Stimulated activated CD4-positive, alpha-beta T cell treated with anti-CD3 and anti-CD28 coated beads, TNF-alpha, amount 100 ng/mL, for 24 hours (primary cell): ENCODE results near the gene ENOPH1.
"Not testable (repeated sequence)": the region's sequence is repeated elsewhere in the genome, so short reads cannot be mapped to it uniquely, and the experiment has no call there.

Experiments
- DNase-seq, 3 experiments: peaks; one replicate each; pipeline ENCODE4 v3.0.0-alpha.2; 2020; ENCODE audit warnings: low read depth in 3 of 3

ENOPH1 gene

DNA sequence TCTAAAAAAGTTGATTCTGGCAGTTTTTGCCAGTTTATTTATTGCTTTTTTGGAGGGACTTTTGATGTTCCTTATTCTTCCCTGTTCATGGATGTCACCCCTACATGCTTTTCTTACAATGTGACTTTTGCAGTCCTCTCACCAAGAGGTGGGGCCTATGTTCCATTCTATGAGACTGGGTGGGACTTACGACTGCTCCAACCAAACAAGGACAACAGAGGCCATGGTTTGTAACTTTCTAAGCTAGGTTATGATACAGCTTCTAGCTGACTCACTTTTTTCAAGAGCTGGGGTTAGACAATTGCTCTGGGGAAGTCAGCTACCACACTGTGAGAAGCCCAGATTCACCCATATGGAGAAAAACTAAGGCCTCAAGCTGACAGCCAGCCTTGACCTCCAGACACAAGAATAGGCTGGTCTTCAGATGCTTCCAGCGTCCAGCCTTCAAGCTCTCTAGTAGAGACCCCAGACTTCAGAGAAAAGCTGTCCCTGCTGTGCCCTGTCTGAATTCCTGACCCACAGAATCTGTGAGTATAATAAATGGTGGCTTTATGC is 39.5 kb downstream of the ENOPH1 start:
- DNase-seq, result no peak

DNA sequence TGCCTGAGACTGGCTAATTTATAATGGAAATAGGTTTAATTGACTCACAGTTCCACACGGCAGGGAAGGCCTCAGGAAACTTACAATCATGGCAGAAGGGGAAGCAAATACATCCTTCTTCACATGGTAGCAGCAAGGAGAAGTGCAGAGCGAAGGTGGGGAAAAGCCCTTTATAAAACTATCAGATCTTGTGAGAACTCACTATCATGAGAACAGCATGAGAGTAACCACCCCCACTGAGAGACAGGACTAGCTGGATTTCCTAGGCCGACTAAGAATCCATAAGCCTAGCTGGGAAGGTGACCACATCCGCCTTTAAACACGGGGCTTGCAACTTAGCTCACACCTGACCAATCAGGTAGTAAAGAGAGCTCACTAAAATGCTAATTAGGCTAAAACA is 42.7 kb downstream of the ENOPH1 start:
- DNase-seq, result not testable (repeated sequence)

GRCh38 chr4:82473621-82474164 is 43.3 kb downstream of the ENOPH1 start:
- DNase-seq, result no peak

GRCh38 chr4:82475931-82476330 is 45.5 kb downstream of the ENOPH1 start:
- not testable (repeated sequence) for DNase-seq

GRCh38 chr4:82477469-82477868 is 47.1 kb downstream of the ENOPH1 start:
- not testable (repeated sequence) for DNase-seq

DNA sequence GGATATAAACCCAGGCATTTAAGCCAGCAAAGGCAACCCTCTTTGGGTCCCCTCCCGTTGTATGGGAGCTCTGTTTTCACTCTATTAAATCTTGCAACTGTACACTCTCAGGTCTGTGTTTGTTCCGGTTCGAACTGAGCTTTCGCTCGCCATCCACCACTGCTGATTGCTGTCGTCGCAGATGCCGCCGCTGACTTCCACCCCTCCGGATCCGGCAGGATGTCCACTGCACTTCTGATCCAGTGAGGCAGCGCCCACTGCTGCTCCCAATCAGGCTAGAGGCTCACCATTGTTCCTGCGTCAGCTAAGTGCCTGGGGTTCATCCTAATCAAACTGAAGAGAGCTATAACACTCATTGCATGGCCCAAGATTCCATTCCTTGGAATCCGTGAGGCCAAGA is 49.2 kb downstream of the ENOPH1 start:
- no peak for DNase-seq

- DNase-seq, result no peak
Measured at GRCh38 chr4:82480771-82481505, 50.5 kb downstream of the ENOPH1 start.

DNA sequence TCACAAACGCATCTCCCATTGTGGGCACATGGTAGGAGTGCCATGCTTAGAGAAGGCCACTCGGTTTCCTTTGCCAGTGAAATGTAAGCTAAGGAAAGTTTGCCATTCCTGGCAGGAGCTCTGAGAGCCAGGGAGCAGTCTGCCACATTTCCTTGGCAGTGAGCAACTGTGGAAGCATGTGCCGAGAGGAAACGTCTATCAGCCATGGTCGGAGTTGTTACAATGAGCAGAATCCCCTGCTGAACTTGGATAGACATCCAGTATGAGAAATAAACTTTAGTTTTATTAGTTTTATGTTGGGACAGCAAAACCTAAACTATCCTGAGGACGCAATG is 51.1 kb downstream of the ENOPH1 start:
- no peak for DNase-seq

GRCh38 chr4:82482387-82482786 is 52.0 kb downstream of the ENOPH1 start:
- DNase-seq, result no peak

DNA sequence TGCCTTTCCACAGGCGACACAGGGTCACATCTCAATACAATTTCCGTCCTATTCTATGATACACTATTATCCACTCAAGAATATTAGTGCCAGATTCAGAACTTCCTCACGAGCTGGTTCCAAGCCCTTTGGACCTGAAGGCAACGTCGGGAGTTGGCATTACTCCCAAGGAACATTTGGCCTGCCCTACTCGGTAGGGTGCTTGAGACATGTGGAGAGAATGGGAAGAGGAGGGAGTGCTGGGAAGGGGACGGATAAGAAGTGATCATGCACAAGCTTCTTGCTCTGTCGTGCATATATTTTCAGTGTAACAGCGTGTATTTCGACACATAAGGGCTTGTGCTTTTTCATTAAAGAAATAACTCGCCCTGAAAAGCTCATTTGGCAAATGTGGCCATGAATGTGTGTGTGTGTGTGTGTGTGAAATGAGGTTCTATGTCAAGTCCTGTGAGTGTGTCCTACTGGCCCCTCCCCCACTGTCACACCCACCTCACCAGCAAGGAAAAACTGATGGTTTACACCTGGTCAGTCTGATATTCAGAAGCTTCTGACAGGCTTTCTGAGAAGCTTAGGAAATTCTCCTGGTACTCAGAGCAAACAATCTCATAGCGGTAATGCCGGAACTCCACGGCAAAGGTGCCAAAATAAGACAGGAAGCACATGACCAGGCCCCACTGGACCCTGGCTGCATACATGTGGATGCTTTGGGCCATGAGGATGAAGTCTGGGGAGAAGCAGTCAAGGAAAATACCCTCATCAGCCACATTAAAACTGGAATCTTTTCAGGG is 54.8 kb downstream of the ENOPH1 start:
- no peak for DNase-seq

DNA sequence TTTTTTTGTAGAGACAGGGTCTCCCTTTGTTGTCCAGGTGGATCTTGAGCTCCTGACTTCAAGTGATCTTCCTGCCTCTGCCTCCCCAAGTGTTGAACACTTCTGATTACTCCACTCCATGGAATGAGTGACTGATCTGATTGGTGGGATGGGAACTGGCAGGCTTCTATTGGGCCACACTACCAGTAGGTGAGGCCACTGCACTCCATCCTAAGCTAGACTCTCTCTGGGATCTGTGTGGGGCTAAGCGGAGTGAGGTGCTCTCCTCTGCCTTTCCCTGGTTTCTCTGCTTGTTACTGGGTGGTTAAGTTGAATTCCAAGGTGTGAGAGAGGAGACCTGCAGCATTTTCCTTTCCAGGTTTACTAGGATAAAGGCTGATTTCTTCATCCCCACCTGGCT is 58.7 kb downstream of the ENOPH1 start:
- no peak for DNase-seq

- DNase-seq, result no peak
Measured at GRCh38 chr4:82489987-82490386, 59.6 kb downstream of the ENOPH1 start.

- no peak for DNase-seq
Measured at GRCh38 chr4:82491251-82491960, 61.0 kb downstream of the ENOPH1 start.

- no peak for DNase-seq
Measured at GRCh38 chr4:82493721-82494425, 63.5 kb downstream of the ENOPH1 start.

- no peak for DNase-seq
Measured at GRCh38 chr4:82495666-82496065, 65.3 kb downstream of the ENOPH1 start.

DNA sequence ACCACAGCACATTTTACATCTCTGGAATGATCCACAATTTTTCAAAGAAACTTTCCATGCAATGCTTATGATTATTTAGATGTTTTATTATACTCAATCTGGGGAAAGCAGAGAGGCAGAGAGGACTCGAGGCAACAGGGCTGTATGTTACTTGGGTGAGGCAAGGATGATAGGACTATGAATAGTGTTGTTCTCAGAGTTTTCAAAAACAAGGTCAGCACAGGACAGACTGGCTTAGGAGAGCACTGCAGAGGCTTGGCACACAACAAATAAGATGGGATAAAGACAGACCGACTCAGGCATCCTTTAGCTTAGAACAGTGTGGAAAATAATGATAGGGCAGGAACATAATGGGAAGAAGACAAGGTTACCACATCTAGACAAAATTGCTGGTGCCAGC is 66.0 kb downstream of the ENOPH1 start:
- DNase-seq, result no peak

- DNase-seq, result no peak
Measured at GRCh38 chr4:82499738-82500434, 69.5 kb downstream of the ENOPH1 start.

DNA sequence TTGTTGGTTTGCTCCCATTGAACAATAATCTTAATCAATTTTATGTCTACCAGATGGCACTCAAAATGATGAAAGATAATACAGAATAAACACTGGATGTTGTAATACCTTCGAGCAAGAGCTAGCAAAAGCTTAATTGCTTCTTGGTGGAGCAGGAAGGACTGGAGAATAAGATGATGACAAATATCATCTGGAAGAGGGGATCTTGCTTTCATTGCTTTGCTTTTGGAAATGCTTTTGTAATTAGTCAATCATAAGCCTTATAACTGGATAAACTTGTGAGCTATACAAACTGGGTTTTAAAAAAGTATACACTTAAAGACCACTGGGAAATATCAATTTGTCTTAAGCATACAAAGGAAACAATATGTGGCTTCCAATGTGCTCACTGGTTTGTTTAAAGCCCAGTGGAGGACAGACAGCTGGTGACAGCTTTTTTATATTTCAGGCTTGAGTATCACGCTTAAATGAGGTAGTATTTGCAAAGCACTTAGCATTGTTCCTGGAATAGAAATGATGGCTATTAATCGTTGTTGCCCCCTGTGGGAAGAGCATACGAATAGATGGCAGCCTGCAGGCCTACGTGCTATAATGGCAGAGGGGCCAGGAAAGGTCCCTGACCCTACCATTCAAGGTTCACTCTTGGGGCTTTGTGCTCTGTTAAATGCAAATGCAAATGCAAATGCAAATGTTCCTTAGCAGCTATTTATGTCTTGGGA is 70.2 kb downstream of the ENOPH1 start:
- no peak for DNase-seq

DNA sequence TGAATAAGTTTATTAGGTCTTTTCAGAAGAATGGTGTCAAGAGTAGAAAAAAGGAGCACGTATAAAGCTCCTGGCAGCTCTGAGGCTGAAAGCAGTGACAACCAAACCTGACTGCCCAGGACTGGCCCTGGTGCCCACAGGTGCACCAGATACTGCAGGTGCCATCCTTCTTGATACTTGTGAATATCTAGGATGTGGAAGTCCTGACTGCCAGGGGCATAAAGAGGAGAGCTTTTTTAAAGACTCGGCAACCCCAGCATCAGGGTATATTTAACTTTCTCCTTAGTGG is 70.7 kb downstream of the ENOPH1 start:
- no peak for DNase-seq

DNA sequence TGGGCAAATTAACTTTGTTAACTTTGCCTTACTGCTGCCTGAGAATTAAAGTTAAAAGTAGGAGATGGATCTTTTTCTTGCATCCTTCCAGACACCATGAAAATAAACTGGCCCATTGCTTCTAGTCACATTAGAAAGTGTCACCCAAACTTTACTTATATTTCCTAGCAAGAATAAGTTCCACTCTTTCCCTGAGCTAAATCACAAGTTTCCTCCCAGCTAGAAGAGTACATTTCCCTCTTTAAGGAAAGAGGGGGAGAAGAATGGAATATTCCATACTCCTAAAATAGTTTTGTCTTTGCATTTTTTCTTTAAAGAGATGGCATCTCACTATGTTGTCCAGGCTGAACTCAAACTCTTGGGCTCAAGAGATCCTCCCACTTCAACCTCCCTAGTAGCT is 77.6 kb downstream of the ENOPH1 start:
- DNase-seq, result no peak
